OCI-LY7 (cell line): ENCODE measurements around the gene C12orf57. TPM values are rescaled to one million over a fixed set of nuclear protein-coding genes. Genes with fewer than 3 reads are reported as not detected.

Experiments used
- BruUV-seq: library from RNA; stranded (reverse); fragments of 400-500 nt; replicated peaks from 2 replicates; lab custom pipeline; 2021; lab: Mats Ljungman, UMichigan
- CTCF ChIA-PET: fragments of 300-600 bp; sonication (Branson Sonifier 250); formaldehyde crosslinking; loops from one replicate; lab custom pipeline; 2022; ENCODE audit warnings: antibody characterized with exemption; ENCODE audit not compliant: unreplicated experiment; lab: Charles Lee
- POLR2A ChIA-PET: fragments of 300-600 bp; sonication (Branson Sonifier 250); formaldehyde crosslinking; loops from one replicate; lab custom pipeline; 2022; ENCODE audit warnings: antibody characterized with exemption; lab: Charles Lee
- DNase-seq: peaks from one replicate; pipeline ENCODE4 v3.0.0-alpha.2; 2015; ENCODE audit warnings: low spot score
- H2AFZ ChIP-seq: fragments of 200-600 bp; sonication (generic), shearing (Covaris generic); 2 replicates; pipeline ENCODE4 v1.6.1; 2014; ENCODE audit warnings: mild to moderate bottlenecking, antibody characterized with exemption, low read length, moderate library complexity
- H3K27ac ChIP-seq: fragments of 200-600 bp; sonication (generic); 2 replicates; pipeline ENCODE4 v1.5.1; 2014; ENCODE audit warnings: mixed run types, low read depth, mild to moderate bottlenecking, moderate library complexity, low read length, inconsistent platforms; ENCODE audit not compliant: poor library complexity, severe bottlenecking
- H3K36me3 ChIP-seq: fragments of 200-600 bp; sonication (generic); 2 replicates; pipeline ENCODE4 v1.6.1; 2014; ENCODE audit warnings: mild to moderate bottlenecking, antibody characterized with exemption, low read length, moderate library complexity, mixed read lengths; ENCODE audit not compliant: insufficient read depth
- H3K4me1 ChIP-seq: fragments of 200-600 bp; sonication (generic); 2 replicates; pipeline ENCODE4 v1.5.1; 2014; ENCODE audit warnings: mild to moderate bottlenecking, low read length; ENCODE audit not compliant: insufficient read depth, poor library complexity, severe bottlenecking
- H3K4me2 ChIP-seq: fragments of 200-600 bp; sonication (generic); 2 replicates; pipeline ENCODE4 v1.6.1; 2014; ENCODE audit warnings: mild to moderate bottlenecking, low read length
- H3K4me3 ChIP-seq: fragments of 200-600 bp; sonication (generic); 2 replicates; pipeline ENCODE4 v1.5.1; 2014; ENCODE audit warnings: mild to moderate bottlenecking, low read depth, low read length; ENCODE audit not compliant: poor library complexity, severe bottlenecking
- H3K79me2 ChIP-seq: fragments of 200-600 bp; sonication (generic); 2 replicates; pipeline ENCODE4 v1.6.1; 2016; ENCODE audit warnings: low read depth, mild to moderate bottlenecking, low read length, moderate library complexity, mixed read lengths; ENCODE audit not compliant: insufficient read depth
- H3K9me2 ChIP-seq: fragments of 200-600 bp; sonication (generic); 2 replicates; pipeline ENCODE4 v1.6.1; 2016; ENCODE audit warnings: mild to moderate bottlenecking, low read length, mixed read lengths; ENCODE audit not compliant: insufficient read depth
- H3K9me3 ChIP-seq: fragments of 200-600 bp; sonication (generic); 2 replicates; pipeline ENCODE4 v1.6.1; 2014; ENCODE audit warnings: mild to moderate bottlenecking, mixed run types, low read length, mixed read lengths
- H4K20me1 ChIP-seq: fragments of 200-600 bp; sonication (generic); 2 replicates; pipeline ENCODE4 v1.6.1; 2014; ENCODE audit warnings: mild to moderate bottlenecking, antibody characterized with exemption, low read length, moderate library complexity, mixed read lengths; ENCODE audit not compliant: insufficient read depth
- CTCF ChIP-seq: fragments of 200-600 bp; sonication (generic); conservative IDR thresholded peaks from 2 replicates; pipeline ENCODE4 v1.5.1; 2014; ENCODE audit warnings: mild to moderate bottlenecking, antibody characterized with exemption, low read length, moderate library complexity, mixed read lengths
- EZH2phosphoT487 ChIP-seq: fragments of 200-600 bp; sonication (generic); IDR thresholded peaks from 2 replicates; pipeline ENCODE4 v1.6.1; 2018; ENCODE audit warnings: low read depth, borderline replicate concordance, mild to moderate bottlenecking, mixed run types, antibody characterized with exemption, low read length, moderate library complexity, mixed read lengths
- intact Hi-C: fragments of 100-400 bp; cut with micrococcal nuclease; formaldehyde crosslinking; loops from one replicate; pipeline ENCODE4 v1.10.0; 2022; ENCODE audit not compliant: unreplicated experiment
- total RNA-seq, 2 experiments: library from RNA; depleted of rRNA in 1 of 2; stranded (reverse); fragments of >200 nt in 1 of 2; shearing (Covaris generic) in 1 of 2; gene quantifications; 2 replicates each; pipeline ENCODE4 v1.2.3, GENCODE V29; 2014 to 2022

C12orf57 gene
- total RNA-seq, 2 experiments from 2014 or later: 130 to 319 TPM

DNA sequence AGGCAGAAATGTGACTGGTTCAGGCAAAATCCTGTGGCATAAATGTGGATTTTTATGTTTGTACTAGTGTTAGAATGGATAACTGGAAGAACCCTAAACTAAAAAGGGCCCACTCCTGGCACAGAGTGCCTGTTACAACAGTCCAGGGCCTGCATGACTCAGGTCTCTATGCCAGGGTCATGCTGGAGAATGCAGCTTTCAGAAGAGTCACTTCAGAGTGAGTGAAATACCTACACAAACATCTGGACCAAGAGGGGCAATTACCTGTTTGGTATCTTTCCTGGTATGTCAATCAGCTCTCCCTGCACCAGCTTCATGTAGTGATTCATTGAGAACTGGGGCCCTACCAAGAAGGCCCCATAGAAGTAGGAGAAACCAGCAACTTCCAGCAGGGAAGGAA, 36.9 kb downstream of the C12orf57 start:
- Histone ChIP-seq H3K4me2 (no peak overlapping the region), H4K20me1 (no peaks in the 10 kb centered on the region), H2AFZ (no peak overlapping the region), H3K4me1 (peaks cover 2% of the 10 kb centered on the region), H3K4me3 (no peak overlapping the region), H3K27ac (no peak overlapping the region), H3K79me2 (no peaks in the 10 kb centered on the region), H3K9me3 (no peaks in the 10 kb centered on the region), H3K9me2 (no peaks in the 10 kb centered on the region), H3K36me3 (peaks cover 94% of the 10 kb centered on the region)
- ChIA-PET POLR2A (no interaction called here), CTCF (no interaction called here)
- no peak for DNase-seq
- BruUV-seq: no TSS peak
- intact Hi-C loops: no loop called here
- TF ChIP-seq CTCF (no peak), EZH2phosphoT487 (no peak)

GRCh38 chr12:6981152-6982052, 37.6 kb downstream of the C12orf57 start:
- Histone ChIP-seq H3K9me2 (no peaks in the 10 kb centered on the region), H3K4me2 (no peak overlapping the region), H2AFZ (no peak overlapping the region), H3K79me2 (no peaks in the 10 kb centered on the region), H4K20me1 (no peaks in the 10 kb centered on the region), H3K4me1 (no peaks in the 10 kb centered on the region), H3K4me3 (no peak overlapping the region), H3K9me3 (no peaks in the 10 kb centered on the region), H3K27ac (no peak overlapping the region), H3K36me3 (peaks cover 94% of the 10 kb centered on the region)
- no peak for TF ChIP-seq CTCF
- no peak for TF ChIP-seq EZH2phosphoT487
- no TSS peak for BruUV-seq
- no peak for DNase-seq
- intact Hi-C loops: no loop called here
- ChIA-PET POLR2A (no interaction called here), CTCF (no interaction called here)

DNA sequence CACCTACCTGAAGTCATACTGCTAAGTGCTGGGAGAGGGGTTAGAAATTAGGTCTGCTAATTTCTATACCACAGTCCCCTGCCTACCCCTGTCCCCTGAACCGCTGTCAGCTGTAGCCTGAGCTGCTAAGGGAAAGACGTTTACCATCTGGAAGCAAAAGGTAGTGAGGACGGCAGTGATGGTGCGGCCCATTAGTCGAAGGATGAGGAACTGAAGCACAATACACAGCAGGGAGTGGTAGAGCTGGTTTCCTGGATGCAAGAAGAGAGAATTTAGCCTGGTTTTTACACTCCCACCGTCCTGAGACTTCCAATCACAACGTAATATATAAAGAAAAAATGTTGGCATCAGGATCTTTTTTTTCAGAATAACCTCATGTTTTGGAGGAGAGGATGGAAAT, 38.7 kb downstream of the C12orf57 start:
- TF ChIP-seq EZH2phosphoT487 (no peak), CTCF (no peak)
- BruUV-seq: no TSS peak
- POLR2A ChIA-PET: no interaction called here
- H3K4me2 ChIP-seq: no peak overlapping the region
- no peak for DNase-seq
- H3K79me2 ChIP-seq: no peaks in the 10 kb centered on the region
- no peak overlapping the region for H3K4me3 ChIP-seq
- no peak overlapping the region for H3K27ac ChIP-seq
- no peaks in the 10 kb centered on the region for H3K9me2 ChIP-seq
- H2AFZ ChIP-seq: no peak overlapping the region
- H4K20me1 ChIP-seq: no peaks in the 10 kb centered on the region
- intact Hi-C loops: no loop called here
- CTCF ChIA-PET: interaction anchor here (0.5 kb wide), 1 partner anchor 122 kb away, joined by 3 read pairs; no protein-coding TSS in a partner anchor
- H3K36me3 ChIP-seq: peaks cover 89% of the 10 kb centered on the region
- no peaks in the 10 kb centered on the region for H3K9me3 ChIP-seq
- no peaks in the 10 kb centered on the region for H3K4me1 ChIP-seq
